GM12801 (cell line): ENCODE results near the gene NOXRED1.

Source experiments
- CTCF ChIP-seq: IDR thresholded peaks from one replicate; pipeline ENCODE4 v1.5.1; 2011; ENCODE audit warnings: control low read depth; ENCODE audit not compliant: insufficient read length; ENCODE audit errors: extremely low read depth

The NOXRED1 gene

GRCh38 chr14:77403768-77404167 is 19.6 kb downstream of the NOXRED1 start:
- no peak for TF ChIP-seq CTCF

GRCh38 chr14:77400216-77400615 is 23.1 kb downstream of the NOXRED1 start:
- TF ChIP-seq CTCF = no peak

- TF ChIP-seq CTCF = no peak
Observed at GRCh38 chr14:77390188-77390587, 33.1 kb downstream of the NOXRED1 start.

GRCh38 chr14:77378701-77379100 is 44.6 kb downstream of the NOXRED1 start:
- TF ChIP-seq CTCF = no peak

- TF ChIP-seq CTCF = no peak
Observed at GRCh38 chr14:77377502-77377844, 45.9 kb downstream of the NOXRED1 start.

- no peak for TF ChIP-seq CTCF
Observed at GRCh38 chr14:77376771-77377501, 46.4 kb downstream of the NOXRED1 start, which contains the start of the genes SAMD15 and TMED8. TSS of gene SAMD15 (plus strand) at chr14:77377379. CDS start at chr14:77377419, 40 bp downstream. TSS of gene TMED8 (minus strand) at chr14:77377094. CDS start at chr14:77377053, 41 bp downstream.

- TF ChIP-seq CTCF = no peak
Observed at GRCh38 chr14:77375973-77376770, 47.2 kb downstream of the NOXRED1 start.
